K562 (cell line): ENCODE measurements around the gene TINCR. TPM values are rescaled to one million over a fixed set of nuclear protein-coding genes. Genes with fewer than 3 reads are reported as not detected.
A peak's percentile ranks its signal among the peaks of the same experiment; 100 is the strongest.

Experiments
- ATAC-seq: fragments of 200-7000 bp; cut with Tn5 transposase; 3 replicates; pipeline ENCODE4 v1.9.1; 2020; ENCODE audit warnings: moderate library complexity
- BruUV-seq: library from RNA; stranded (reverse); fragments of 400-500 nt; replicated peaks from 2 replicates; lab custom pipeline; 2021; lab: Mats Ljungman, UMichigan
- CTCF ChIA-PET: fragments of 300-600 bp; formaldehyde crosslinking; extraction: SDS; loops from one replicate; lab custom pipeline; 2021; ENCODE audit warnings: low intra/inter-chr PET ratio; lab: Yijun Ruan, JAX
- POLR2A ChIA-PET: fragments of 300-600, 350-650 bp; sonication (Branson Sonifier 250); formaldehyde crosslinking; extraction: SDS; loops from one replicate; lab custom pipeline; 2021; ENCODE audit warnings: antibody characterized with exemption, inconsistent platforms; lab: Yijun Ruan, JAX
- DNase-seq, 4 experiments: peaks; one replicate each; pipeline versions ENCODE4 v3.0.0 to v3.0.0-alpha.2; 2011 to 2018; ENCODE audit warnings: low spot score in 3 of 4, mixed read lengths in 3 of 4; ENCODE audit errors: extremely low read depth in 1 of 4
- FAIRE-seq: peaks from 2 replicates; lab custom pipeline; 2011; peaks lifted over from hg19 to GRCh38; lab: Jason Lieb, UNC
- H2AFZ ChIP-seq: 2 replicates; pipeline ENCODE4 v1.6.0; 2011; ENCODE audit warnings: low read depth, low read length, control low read depth, inconsistent platforms
- H3K27ac ChIP-seq: fragments of 200-600 bp; 3 replicates; pipeline ENCODE4 v1.8.0; 2011; ENCODE audit warnings: low read depth, mild to moderate bottlenecking, control low read depth, inconsistent platforms, low read length, moderate library complexity, mixed read lengths; ENCODE audit errors: extremely low read depth
- H3K27me3 ChIP-seq, 2 experiments: fragments of 300-600 bp in 1 of 2; 2 replicates in 1 of 2; 3 replicates in 1 of 2; pipeline versions ENCODE4 v1.6.0 to v1.8.0; 2011; ENCODE audit warnings: inconsistent platforms in 2 of 2, low read length in 2 of 2, mild to moderate bottlenecking in 1 of 2, mixed read lengths in 1 of 2, moderate library complexity in 1 of 2; ENCODE audit not compliant: control insufficient read depth in 2 of 2, insufficient read depth in 2 of 2
- H3K36me3 ChIP-seq: fragments of 300-600 bp; 3 replicates; pipeline ENCODE4 v1.8.0; 2011; ENCODE audit warnings: mild to moderate bottlenecking, low read length, inconsistent platforms; ENCODE audit not compliant: control insufficient read depth, insufficient read depth
- H3K4me1 ChIP-seq, 2 experiments: fragments of 200-600 bp in 1 of 2; replicated peaks in 1 of 2; 2 replicates in 1 of 2; 3 replicates in 1 of 2; pipeline versions ENCODE4 v1.5.1 to v1.8.0; 2011; ENCODE audit warnings: inconsistent platforms in 2 of 2, low read length in 2 of 2, mild to moderate bottlenecking in 1 of 2, mixed read lengths in 1 of 2, moderate library complexity in 1 of 2; ENCODE audit not compliant: control insufficient read depth in 2 of 2, insufficient read depth in 2 of 2
- H3K4me2 ChIP-seq: 2 replicates; pipeline ENCODE4 v1.6.1; 2011; ENCODE audit warnings: low read length, control low read depth, inconsistent platforms, mixed read lengths; ENCODE audit not compliant: insufficient read depth
- H3K4me3 ChIP-seq: fragments of 200-600 bp; sonication (generic), shearing (Covaris generic); 2 replicates; pipeline ENCODE4 v1.5.1; 2016; ENCODE audit warnings: control low read depth, inconsistent platforms
- H3K79me2 ChIP-seq: fragments of 200-600 bp; 3 replicates; pipeline ENCODE4 v1.8.0; 2011; ENCODE audit warnings: low read length, inconsistent platforms; ENCODE audit not compliant: control insufficient read depth, insufficient read depth
- H3K9ac ChIP-seq, 2 experiments: 2 replicates each; pipeline versions ENCODE4 v1.6.0 to v1.6.1; 2011; ENCODE audit warnings: low read depth in 2 of 2, low read length in 2 of 2, control low read depth in 1 of 2, inconsistent platforms in 1 of 2, mild to moderate bottlenecking in 1 of 2, mixed read lengths in 1 of 2; ENCODE audit not compliant: insufficient read depth in 1 of 2
- H3K9me1 ChIP-seq: one replicate; pipeline ENCODE4 v1.6.0; 2011; ENCODE audit warnings: inconsistent platforms, mild to moderate bottlenecking, low read length, moderate library complexity; ENCODE audit not compliant: control insufficient read depth, insufficient read depth
- H3K9me3 ChIP-seq: replicated peaks from 2 replicates; pipeline ENCODE4 v1.5.1; 2011; ENCODE audit warnings: low read depth, low read length, inconsistent platforms; ENCODE audit not compliant: control insufficient read depth, insufficient read depth
- H4K20me1 ChIP-seq: replicated peaks from 2 replicates; pipeline ENCODE4 v1.6.1; 2011; ENCODE audit warnings: low read length, inconsistent platforms, mixed read lengths; ENCODE audit not compliant: control insufficient read depth, insufficient read depth
- ESRRA ChIP-seq: fragments of 450-650 bp; IDR thresholded peaks from 2 replicates; pipeline ENCODE4 v1.6.1; 2014; ENCODE audit warnings: low read depth, mild to moderate bottlenecking, moderate library complexity, borderline replicate concordance
- NFIC ChIP-seq: fragments of 450-650 bp; IDR thresholded peaks from 2 replicates; pipeline ENCODE4 v1.6.1; 2017; ENCODE audit warnings: mild to moderate bottlenecking, inconsistent platforms
- POLR2G ChIP-seq: fragments of 200-400 bp; formaldehyde crosslinking; IDR thresholded peaks from 2 replicates; pipeline ENCODE4 v1.6.1; 2017; ENCODE audit warnings: low read depth, mild to moderate bottlenecking, antibody characterized with exemption, low read length, moderate library complexity
- RBFOX2 ChIP-seq: fragments of 200-400 bp; formaldehyde crosslinking; IDR thresholded peaks from 2 replicates; pipeline ENCODE4 v1.6.1; 2017; ENCODE audit warnings: low read depth, mild to moderate bottlenecking, low read length, moderate library complexity
- RBM22 ChIP-seq: fragments of 200-400 bp; formaldehyde crosslinking; IDR thresholded peaks from 2 replicates; pipeline ENCODE4 v1.6.1; 2018; ENCODE audit warnings: low read length, low read depth; ENCODE audit not compliant: poor library complexity, severe bottlenecking
- STAT5B ChIP-seq: fragments of 250-450 bp; sonication (Bioruptor Pico); IDR thresholded peaks from 2 replicates; pipeline ENCODE4 v1.8.0; 2021; ENCODE audit warnings: mild to moderate bottlenecking, inconsistent platforms
- SUPT5H ChIP-seq: fragments of 450-650 bp; IDR thresholded peaks from 2 replicates; pipeline ENCODE4 v1.6.1; 2016
- WGBS: fragments of 100-300 bp; shearing (Covaris generic); methylation state at CpG from one replicate; pipeline ENCODE4 v1.1.6; 2016; ENCODE audit warnings: low coverage, mixed read lengths; ENCODE audit not compliant: insufficient coverage; ENCODE audit errors: missing lambda C conversion rate; 5-methylcytosine and 5-hydroxymethylcytosine counted together
- in situ Hi-C: fragments of 300-500 bp; cut with MboI; formaldehyde crosslinking; loops from 4 replicates; pipeline ENCODE4 v1.15.0; 2018; ENCODE audit warnings: inconsistent platforms, mixed read lengths
- intact Hi-C: fragments of 100-400 bp; cut with micrococcal nuclease; formaldehyde crosslinking; loops from 2 replicates; pipeline ENCODE4 v1.14.2; 2022
- polyA plus RNA-seq, 8 experiments: library from polyadenylated mRNA; depleted of rRNA in 4 of 8; stranded (reverse) in 5 of 8; unstranded in 3 of 8; fragments of >200 nt; fragmentation: Nextera tagmentation in 2 of 8; fragmentation: Illumina TruSeq in 1 of 8; extraction: Ambion mirVana in 2 of 8; extraction: Trizol in 1 of 8; gene quantifications; 2 replicates each; pipeline versions ENCODE4 v1.2.1 to v1.2.3, GENCODE V29; 2011 to 2014; ENCODE audit warnings: inconsistent platforms in 1 of 8, missing spikeins in 1 of 8
- total RNA-seq, 7 experiments: library from RNA; depleted of rRNA in 6 of 7; stranded (reverse); fragments of >200 nt in 6 of 7; fragmentation: Illumina TruSeq in 2 of 7; extraction: Trizol in 2 of 7; gene quantifications; 2 replicates each; pipeline versions ENCODE4 v1.2.1 to v1.2.3, GENCODE V29; 2011 to 2021; ENCODE audit warnings: low replicate concordance in 1 of 7

The TINCR gene
- total and polyA plus RNA-seq, 9 of the 15 experiments (the other 6 are each of a cell fraction or from before 2014, with no cell fraction given) = 0.03 to 0.24 (median 0.09) TPM; not detected in 1

DNA sequence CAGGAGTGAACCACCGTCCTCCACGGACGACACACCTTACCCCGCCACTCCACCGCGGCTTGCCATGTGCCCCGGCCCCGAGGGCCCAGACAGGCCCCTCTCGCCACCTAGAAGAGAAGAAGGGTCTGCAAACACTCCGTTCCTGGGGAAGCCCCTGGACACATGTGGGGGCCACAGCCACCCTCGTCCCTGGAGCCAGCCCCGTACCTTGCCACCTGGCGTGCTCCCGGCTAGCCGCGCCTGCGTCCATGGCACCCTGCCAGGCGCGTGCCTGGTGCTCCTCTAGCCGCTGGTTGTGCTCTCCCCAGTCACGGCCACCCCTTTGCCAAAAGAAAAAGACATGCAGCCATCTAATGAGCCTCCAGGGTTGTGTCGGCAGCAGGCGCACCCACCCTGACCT, 19.9 kb upstream of the TINCR start:
- no peak for FAIRE-seq
- no peak overlapping the region for H3K4me2 ChIP-seq
- BruUV-seq = no TSS peak
- CTCF ChIA-PET = no interaction called here
- in situ Hi-C loops = no loop called here
- ATAC-seq = no peak
- TF ChIP-seq STAT5B (CRISPR knock-in tag) = no peak
- TF ChIP-seq RBFOX2 = 0 out of 2 replicates have a peak, but pooled peaks have one; percentile 43
- TF ChIP-seq RBM22 = peak; percentile 52
- peak; percentile 42 for TF ChIP-seq NFIC
- TF ChIP-seq SUPT5H = 0 out of 2 replicates have a peak, but pooled peaks have one; percentile 33
- peak; percentile 58 for TF ChIP-seq POLR2G
- no peak for TF ChIP-seq ESRRA
- H3K4me3 ChIP-seq = no peak overlapping the region
- POLR2A ChIA-PET = interaction anchor here (1.1 to 1.2 kb wide), 2 partner anchors 12 to 22 kb away, joined by 3 read pairs; no protein-coding TSS in a partner anchor
- no peaks in the 10 kb centered on the region for H3K9me1 ChIP-seq
- H3K36me3 ChIP-seq = peaks cover 85% of the 10 kb centered on the region; the same call in 2 of the 3 replicates
- H3K27ac ChIP-seq = no peak overlapping the region
- peak overlapping the region in 1 of 2 experiments; percentile 40; a peak in 1 of 4 replicates for H3K9ac ChIP-seq
- no peak for DNase-seq
- no peaks in the 10 kb centered on the region for H3K9me3 ChIP-seq
- no peaks in the 10 kb centered on the region; the same call in 1 of the 2 replicates for H4K20me1 ChIP-seq
- no peaks in the 10 kb centered on the region for H3K27me3 ChIP-seq
- WGBS = 88% methylated on average over 22 of the region's 23 CpGs
- H3K79me2 ChIP-seq = peaks cover 3% of the 10 kb centered on the region; the same call in 2 of the 3 replicates
- H2AFZ ChIP-seq = no peak overlapping the region
- peaks cover 14 to 41% of the 10 kb centered on the region in 2 experiments for H3K4me1 ChIP-seq
- intact Hi-C loops = no loop called here
